ENCODE data around the gene WNT6. TPM values are rescaled to one million over a fixed set of nuclear protein-coding genes. Genes with fewer than 3 reads are reported as not detected.

WNT6 gene
- total RNA-seq, 1 donor from 2014 or later = not detected

DNA sequence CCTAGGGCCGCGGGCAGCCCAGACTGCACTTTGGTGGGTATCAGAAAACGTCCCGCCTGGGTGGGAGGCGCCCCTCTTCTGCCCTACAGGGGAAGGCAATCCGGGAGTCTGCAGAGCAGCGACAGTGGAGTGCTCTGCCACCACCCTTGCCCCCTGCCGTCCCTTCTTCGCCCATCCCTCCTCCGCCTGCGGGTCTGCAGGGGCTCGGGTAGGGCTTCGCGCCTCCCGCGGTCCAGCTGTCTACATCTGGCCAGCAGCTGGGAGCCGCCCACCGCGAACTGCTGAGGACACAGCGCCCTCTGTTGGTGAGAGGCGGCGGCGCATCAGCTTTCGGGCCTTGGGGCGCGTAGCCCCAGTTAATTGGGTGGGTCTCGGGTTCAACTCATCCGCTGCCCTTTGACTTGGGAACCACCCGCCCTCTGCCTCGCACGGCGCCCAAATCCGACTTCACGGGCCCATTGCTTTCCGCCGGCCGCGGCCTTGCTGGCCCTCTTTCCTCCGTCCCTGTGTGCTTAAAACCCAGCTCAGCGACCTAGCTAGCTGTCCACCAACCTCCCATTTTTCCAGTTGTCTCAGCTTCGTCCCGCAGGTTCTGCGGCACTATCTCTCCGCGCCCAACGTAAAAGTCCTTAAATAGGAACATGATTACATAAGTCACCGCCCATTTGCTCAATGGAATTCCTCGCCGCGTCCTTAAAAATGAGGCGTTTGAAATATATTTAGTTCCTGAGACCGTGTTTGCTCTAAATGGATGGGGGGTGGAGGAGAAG is 38.7 kb downstream of the WNT6 start:
- Mint-ChIP-seq H3K4me3 (ENCODE audit: unreplicated experiment) (peak overlapping the region; percentile 45), H3K27ac (ENCODE audit: unreplicated experiment) (no peak overlapping the region), H3K36me3 (ENCODE audit: low read depth, unreplicated experiment) (peaks cover 9% of the 10 kb centered on the region), H3K9me3 (ENCODE audit: unreplicated experiment) (peaks cover 5% of the 10 kb centered on the region), H3K27me3 (ENCODE audit: unreplicated experiment) (peaks cover 39% of the 10 kb centered on the region), H3K4me1 (ENCODE audit: unreplicated experiment) (peaks cover 12% of the 10 kb centered on the region)
- TF ChIP-seq, protein P1, sequence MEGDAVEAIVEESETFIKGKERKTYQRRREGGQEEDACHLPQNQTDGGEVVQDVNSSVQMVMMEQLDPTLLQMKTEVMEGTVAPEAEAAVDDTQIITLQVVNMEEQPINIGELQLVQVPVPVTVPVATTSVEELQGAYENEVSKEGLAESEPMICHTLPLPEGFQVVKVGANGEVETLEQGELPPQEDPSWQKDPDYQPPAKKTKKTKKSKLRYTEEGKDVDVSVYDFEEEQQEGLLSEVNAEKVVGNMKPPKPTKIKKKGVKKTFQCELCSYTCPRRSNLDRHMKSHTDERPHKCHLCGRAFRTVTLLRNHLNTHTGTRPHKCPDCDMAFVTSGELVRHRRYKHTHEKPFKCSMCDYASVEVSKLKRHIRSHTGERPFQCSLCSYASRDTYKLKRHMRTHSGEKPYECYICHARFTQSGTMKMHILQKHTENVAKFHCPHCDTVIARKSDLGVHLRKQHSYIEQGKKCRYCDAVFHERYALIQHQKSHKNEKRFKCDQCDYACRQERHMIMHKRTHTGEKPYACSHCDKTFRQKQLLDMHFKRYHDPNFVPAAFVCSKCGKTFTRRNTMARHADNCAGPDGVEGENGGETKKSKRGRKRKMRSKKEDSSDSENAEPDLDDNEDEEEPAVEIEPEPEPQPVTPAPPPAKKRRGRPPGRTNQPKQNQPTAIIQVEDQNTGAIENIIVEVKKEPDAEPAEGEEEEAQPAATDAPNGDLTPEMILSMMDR (IDR thresholded peaks at IDR 0.05; ENCODE audit: unreplicated experiment) = peak; percentile 98
- peak; percentile 82 for DNase-seq (ENCODE audit: low spot score)

DNA sequence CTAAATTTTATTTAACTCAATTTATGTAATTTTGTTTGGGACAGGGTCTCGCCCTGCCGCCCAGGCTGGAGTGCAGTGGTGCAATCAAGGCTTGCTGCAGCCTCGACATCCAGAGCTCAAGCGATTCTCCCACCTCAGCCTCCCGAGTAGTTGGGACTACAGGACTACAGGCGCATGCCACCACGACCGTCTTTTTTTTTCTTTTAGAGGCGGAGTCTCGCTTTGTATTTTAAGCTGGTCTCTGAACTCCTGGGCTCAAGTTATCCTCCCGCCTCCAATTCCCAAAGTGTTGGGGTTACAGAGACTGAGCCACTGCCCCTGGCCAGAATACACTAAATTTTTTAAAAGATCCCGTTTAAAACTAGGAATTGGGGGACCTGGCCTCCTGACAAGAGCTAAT is 39.5 kb downstream of the WNT6 start:
- Mint-ChIP-seq H3K27ac (ENCODE audit: unreplicated experiment) (no peak overlapping the region), H3K36me3 (ENCODE audit: low read depth, unreplicated experiment) (peaks cover 5% of the 10 kb centered on the region), H3K27me3 (ENCODE audit: unreplicated experiment) (peaks cover 32% of the 10 kb centered on the region), H3K9me3 (ENCODE audit: unreplicated experiment) (peaks cover 5% of the 10 kb centered on the region), H3K4me3 (ENCODE audit: unreplicated experiment) (no peak overlapping the region), H3K4me1 (ENCODE audit: unreplicated experiment) (peaks cover 15% of the 10 kb centered on the region)
- TF ChIP-seq, protein P1 (IDR thresholded peaks at IDR 0.05; ENCODE audit: unreplicated experiment) = no peak
- DNase-seq (ENCODE audit: low spot score) = no peak

DNA sequence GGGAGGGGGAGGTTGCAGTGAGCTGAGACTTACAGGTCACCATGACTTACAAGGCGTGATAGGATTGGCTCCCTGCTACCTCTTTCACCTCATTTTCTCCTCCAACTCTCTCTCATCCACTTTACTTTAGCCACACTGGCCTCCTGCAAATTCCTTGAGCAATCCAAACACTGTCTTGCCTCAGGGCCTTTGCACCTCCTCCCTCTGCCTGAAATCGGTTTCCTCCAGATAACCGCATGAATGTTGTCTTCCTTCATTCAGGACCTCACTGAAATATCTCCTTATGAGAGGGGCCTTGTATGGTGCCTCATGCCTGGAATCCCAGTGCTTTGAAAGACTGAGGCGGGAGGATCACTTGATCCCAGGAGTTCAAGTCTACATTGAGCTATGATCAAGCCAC is 42.8 kb downstream of the WNT6 start:
- no peak for DNase-seq (ENCODE audit: low spot score)
- H3K4me1 Mint-ChIP-seq (ENCODE audit: unreplicated experiment) = peaks cover 19% of the 10 kb centered on the region
- H3K27ac Mint-ChIP-seq (ENCODE audit: unreplicated experiment) = no peak overlapping the region
- H3K27me3 Mint-ChIP-seq (ENCODE audit: unreplicated experiment) = peaks cover 16% of the 10 kb centered on the region
- H3K36me3 Mint-ChIP-seq (ENCODE audit: low read depth, unreplicated experiment) = peaks cover 5% of the 10 kb centered on the region
- TF ChIP-seq, protein P1 (IDR thresholded peaks at IDR 0.05; ENCODE audit: unreplicated experiment) = no peak
- H3K9me3 Mint-ChIP-seq (ENCODE audit: unreplicated experiment) = peaks cover 5% of the 10 kb centered on the region
- no peak overlapping the region for H3K4me3 Mint-ChIP-seq (ENCODE audit: unreplicated experiment)

DNA sequence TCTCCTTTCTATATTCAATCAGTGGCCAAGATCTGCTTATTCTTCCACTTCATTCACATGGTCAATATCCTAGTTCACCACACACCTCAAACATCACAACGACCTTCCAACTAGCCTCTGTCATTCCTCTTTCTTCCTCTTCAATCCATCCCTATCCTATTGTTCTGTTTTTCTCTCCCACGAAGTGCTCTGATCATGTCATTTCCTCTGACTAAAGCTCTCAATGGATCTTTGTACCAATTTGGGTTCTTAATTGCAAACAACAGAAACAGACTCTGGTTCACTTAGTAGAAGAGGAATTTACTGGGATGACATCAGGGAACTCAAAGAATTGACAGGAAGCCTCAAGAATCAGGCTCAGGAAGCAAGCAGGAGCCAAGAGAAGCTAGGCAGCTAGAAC is 44.6 kb downstream of the WNT6 start:
- Mint-ChIP-seq H3K36me3 (ENCODE audit: low read depth, unreplicated experiment) (no peaks in the 10 kb centered on the region), H3K9me3 (ENCODE audit: unreplicated experiment) (peaks cover 5% of the 10 kb centered on the region), H3K27ac (ENCODE audit: unreplicated experiment) (no peak overlapping the region), H3K4me1 (ENCODE audit: unreplicated experiment) (peaks cover 11% of the 10 kb centered on the region), H3K4me3 (ENCODE audit: unreplicated experiment) (no peak overlapping the region), H3K27me3 (ENCODE audit: unreplicated experiment) (peaks cover 6% of the 10 kb centered on the region)
- no peak for DNase-seq (ENCODE audit: low spot score)
- TF ChIP-seq, protein P1 (IDR thresholded peaks at IDR 0.05; ENCODE audit: unreplicated experiment) = no peak
